Testis (tissue), 2 donors: ENCODE measurements around the gene PPM1H.

Experiments
- POLR2A ChIP-seq: fragments of 450-650 bp; IDR thresholded peaks from one replicate; pipeline ENCODE4 v1.6.1; 2017; ENCODE audit warnings: antibody characterized with exemption, mild to moderate bottlenecking, moderate library complexity
- TF ChIP-seq, protein P1 (sequence below), 3 experiments: fragments of 450-650 bp in 2 of 3; fragments of 200-600 bp in 1 of 3; sonication (generic) in 1 of 3; IDR thresholded peaks; one replicate each; pipeline ENCODE4 v1.5.1; 2016 to 2019; ENCODE audit warnings: antibody characterized with exemption in 3 of 3, mild to moderate bottlenecking in 2 of 3, moderate library complexity in 1 of 3

DNA sequence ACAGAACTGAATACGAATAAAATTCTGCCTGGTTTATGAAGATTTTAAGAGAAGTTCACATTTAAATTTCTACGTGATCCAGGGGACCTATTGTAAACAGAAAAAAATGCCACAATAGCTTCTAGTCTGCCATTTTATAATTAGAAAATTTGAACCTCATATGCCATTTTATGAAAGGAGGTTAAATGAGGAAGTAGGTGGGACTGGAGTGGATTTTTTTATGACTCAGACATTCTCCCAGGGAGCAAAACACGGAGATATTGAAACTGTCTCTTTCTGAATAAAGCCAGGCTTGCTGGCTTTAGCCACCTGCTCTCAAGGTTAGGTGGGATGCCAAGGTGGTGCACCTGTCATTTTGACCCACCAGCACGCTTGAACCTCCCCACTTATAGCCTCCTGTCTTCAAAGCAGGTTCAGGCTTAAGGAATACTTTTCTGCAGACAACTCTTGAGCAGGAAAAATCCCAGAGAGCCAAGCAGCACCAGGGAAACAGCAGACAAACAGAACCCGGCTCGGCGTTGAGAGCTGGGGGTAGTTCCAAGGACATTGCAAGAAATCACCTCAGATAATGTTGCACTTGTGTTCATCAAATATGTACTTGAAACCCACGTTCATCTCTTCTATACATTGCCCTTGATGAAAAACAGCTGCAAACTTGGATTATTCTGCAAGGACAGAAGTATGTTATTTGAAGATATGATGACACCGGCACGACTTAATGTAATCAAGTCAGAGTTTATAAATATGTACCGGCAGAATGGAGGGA is 203.7 kb downstream of the PPM1H start:
- TF ChIP-seq POLR2A = no peak
- TF ChIP-seq, protein P1, sequence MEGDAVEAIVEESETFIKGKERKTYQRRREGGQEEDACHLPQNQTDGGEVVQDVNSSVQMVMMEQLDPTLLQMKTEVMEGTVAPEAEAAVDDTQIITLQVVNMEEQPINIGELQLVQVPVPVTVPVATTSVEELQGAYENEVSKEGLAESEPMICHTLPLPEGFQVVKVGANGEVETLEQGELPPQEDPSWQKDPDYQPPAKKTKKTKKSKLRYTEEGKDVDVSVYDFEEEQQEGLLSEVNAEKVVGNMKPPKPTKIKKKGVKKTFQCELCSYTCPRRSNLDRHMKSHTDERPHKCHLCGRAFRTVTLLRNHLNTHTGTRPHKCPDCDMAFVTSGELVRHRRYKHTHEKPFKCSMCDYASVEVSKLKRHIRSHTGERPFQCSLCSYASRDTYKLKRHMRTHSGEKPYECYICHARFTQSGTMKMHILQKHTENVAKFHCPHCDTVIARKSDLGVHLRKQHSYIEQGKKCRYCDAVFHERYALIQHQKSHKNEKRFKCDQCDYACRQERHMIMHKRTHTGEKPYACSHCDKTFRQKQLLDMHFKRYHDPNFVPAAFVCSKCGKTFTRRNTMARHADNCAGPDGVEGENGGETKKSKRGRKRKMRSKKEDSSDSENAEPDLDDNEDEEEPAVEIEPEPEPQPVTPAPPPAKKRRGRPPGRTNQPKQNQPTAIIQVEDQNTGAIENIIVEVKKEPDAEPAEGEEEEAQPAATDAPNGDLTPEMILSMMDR (IDR thresholded peaks at IDR 0.05) = no peak
